Measurements from ENCODE around the gene ELAVL2.

ELAVL2 gene

GRCh38 chr9:23662320-23662719, 163.7 kb downstream of the ELAVL2 start:
- DNase-seq (ENCODE audit: low read depth in 2 of 2): no peak

DNA sequence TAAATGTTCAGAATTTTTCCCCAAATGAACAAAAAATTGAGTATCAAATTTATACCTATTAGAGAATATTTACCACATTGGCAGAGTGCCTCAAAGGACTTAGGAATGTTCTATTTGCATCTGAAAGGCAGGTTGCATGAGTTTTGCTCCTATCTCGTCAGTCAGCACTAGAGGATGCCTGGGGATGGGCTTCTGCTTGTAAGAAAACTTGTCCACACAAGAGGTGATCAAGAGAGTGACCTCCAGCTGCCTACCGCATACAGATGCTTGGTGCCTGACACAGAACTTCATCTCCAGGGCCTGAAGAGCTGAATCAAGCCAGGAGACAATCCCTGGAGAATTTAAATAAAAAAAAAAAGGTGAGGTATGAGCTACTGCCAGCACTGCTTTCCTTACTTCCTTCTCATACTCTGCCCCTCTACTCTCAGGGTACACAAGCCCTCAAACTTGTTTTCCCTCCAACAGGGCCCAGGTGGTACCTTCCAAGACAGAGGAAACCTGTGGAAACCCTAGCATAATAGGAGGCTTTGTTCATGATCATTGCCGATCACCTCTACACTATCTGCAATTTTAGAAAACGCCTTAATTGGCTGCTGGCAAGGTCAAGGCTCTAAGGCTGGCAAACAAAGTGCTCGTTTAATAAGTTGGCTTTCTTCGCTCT, 166.6 kb downstream of the ELAVL2 start:
- DNase-seq (ENCODE audit: low read depth in 2 of 2): no peak

DNA sequence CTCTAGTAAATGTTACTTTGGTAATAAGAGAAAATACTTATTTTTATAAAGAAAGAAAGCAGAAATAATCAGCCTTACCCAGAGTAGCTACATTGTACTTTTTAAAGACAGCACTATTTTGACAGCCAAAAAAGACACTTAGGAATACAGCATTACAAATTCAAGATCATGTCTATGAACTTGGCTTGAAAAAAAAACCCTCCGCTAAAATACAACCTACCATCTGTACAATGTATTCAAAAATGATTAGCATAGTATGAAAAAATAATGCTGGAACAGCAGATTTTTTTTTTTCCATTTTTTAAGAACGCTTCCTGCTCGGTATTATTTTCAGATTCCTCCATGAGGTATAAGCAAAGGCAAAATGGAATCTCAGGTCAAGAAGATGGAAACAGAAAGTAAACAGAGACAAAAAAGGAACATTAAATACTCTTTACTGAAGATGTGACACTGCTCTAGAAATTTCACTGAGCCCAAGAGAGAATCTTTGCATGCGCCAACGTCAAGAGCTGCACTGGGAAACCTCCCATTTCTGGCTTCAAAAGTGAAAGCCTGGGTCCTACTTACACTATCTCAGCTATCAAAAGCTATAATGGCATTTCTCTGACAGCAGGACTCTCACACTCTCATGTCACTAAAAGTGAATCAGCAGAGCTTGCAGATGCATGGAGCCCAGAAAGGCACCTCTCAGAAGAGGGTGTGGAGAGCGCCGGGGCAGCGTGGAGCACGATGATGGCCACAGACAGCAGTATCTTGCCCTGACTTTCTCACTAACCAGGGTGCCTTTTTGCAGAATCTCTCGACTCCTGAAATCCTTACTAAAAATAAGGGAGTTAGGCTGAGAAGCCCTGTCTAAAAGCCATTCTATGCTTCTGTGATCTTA, 167.4 kb downstream of the ELAVL2 start:
- no peak for DNase-seq (ENCODE audit: low read depth in 2 of 2)

DNA sequence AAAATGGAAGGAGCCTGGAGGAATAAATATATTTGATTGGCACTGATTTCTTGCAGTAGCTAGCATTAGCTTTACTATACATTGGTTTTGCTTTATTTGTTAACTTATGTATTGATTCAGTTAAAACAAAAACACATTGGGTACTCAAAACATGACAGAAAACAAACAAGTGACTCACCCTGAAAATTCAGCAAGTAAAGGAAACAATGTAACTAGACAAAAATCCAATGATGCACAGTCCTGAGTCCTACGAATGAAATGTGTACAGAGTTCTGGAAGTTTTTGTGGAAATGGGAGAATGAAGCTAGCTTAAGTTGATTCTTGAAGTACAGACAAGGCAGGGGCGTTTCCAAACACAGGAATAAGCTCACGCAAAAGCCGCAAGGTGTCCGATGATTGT, 175.0 kb downstream of the ELAVL2 start:
- DNase-seq (ENCODE audit: low read depth in 2 of 2): no peak

DNA sequence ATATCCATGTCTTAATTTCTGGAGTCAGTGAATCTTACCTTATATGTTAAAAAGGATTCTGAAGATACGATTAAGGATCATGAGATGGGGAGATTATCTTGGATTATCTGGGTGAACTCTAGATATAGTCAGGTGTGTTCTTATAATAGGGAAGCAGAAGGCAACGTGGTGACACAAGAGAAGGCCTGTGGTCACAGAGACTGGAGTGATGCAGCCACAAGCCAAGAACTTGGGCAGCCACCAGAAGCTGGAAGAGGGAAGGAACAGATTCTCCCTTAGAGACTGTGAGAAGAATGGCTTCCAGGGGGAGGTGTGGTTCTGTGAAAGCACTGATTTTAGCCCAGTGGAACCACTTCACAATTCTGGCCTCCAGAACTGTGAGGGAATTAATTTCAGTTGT, 177.4 kb downstream of the ELAVL2 start:
- no peak for DNase-seq (ENCODE audit: low read depth in 2 of 2)

DNA sequence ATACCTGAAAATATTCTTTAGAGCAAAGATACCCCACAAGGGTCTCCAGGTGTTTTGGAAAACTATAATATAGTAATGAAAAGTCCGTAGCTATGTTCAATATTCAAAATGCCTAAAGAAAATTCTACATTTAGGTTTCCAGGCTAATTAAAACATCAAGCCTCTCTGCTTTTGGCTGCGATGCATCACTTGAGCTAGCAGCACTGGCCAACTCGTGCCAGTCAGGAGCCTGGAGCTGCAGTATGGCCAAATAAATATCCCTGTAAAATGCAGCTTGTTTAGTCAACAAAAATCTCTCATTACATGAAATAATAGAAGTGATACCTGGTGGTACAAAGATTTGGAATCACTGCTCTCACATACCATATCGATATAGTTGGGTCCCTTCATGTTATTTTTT, 181.1 kb downstream of the ELAVL2 start:
- no peak for DNase-seq (ENCODE audit: low read depth in 2 of 2)

- DNase-seq (ENCODE audit: low read depth in 2 of 2): no peak
Measured at GRCh38 chr9:23644326-23644725, 181.7 kb downstream of the ELAVL2 start.

DNA sequence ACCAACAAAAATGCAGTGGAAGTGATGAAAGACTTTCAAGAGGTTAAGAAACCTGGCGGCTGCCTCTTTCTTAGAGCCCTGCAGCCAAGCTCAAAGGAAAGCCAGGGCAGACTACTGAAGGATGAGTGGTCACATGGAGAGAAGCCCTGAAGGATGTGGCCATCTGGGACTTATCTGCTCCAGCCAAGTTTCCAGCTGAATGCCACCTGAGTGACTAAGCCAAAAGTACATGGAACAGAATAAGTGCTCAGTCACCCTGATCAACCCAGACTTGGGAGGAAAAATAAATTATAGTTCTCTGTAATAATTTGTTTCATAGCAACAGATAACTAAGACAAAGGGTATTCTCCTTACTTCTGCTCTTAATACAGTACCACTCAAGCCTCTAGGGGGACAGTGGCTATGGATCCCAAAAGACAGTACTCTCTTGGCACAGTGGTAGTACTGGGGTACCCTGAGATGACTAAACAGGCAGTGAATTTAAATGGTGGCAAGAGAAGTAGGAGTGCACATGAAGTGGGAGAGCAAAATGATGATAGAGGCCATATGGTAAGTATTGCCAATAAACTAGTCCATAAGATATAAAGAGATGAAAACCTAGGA, 182.3 kb downstream of the ELAVL2 start:
- DNase-seq (ENCODE audit: low read depth in 2 of 2): no peak
